ENCODE data around the gene RAP1GAP. TPM values are rescaled to one million over a fixed set of nuclear protein-coding genes. Genes with fewer than 3 reads are reported as not detected.
"Not testable (repeated sequence)": the region's sequence is repeated elsewhere in the genome, so short reads cannot be mapped to it uniquely, and the experiment has no call there.

Gene RAP1GAP
- total RNA-seq, 1 experiment from 2014 or later, result 13.4 TPM

GRCh38 chr1:21674957-21675356 is 5.8 kb upstream of the RAP1GAP start:
- no peaks in the 10 kb centered on the region for H3K9me2 ChIP-seq (ENCODE audit: insufficient read depth)
- H3K27me3 ChIP-seq (ENCODE audit: insufficient read depth, low read length), result no peaks in the 10 kb centered on the region
- CTCF ChIA-PET, result no interaction called here
- H3K4me2 ChIP-seq (ENCODE audit: low read length), result no peak overlapping the region
- POLR2A ChIA-PET, result no interaction called here
- H3K4me1 ChIP-seq (ENCODE audit: control insufficient read depth in 1 of 2, insufficient read depth in 2 of 2, low read length in 2 of 2), result peaks cover 0 to 12% of the 10 kb centered on the region in 2 experiments; a peak in 3 of 4 replicates
- TF ChIP-seq, protein P1, sequence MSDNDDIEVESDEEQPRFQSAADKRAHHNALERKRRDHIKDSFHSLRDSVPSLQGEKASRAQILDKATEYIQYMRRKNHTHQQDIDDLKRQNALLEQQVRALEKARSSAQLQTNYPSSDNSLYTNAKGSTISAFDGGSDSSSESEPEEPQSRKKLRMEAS (IDR thresholded peaks at IDR 0.05), result no peak
- TF ChIP-seq CEBPB (IDR thresholded peaks at IDR 0.05; ENCODE audit: low read depth), result no peak
- H3K27ac ChIP-seq (ENCODE audit: low read depth, low read length), result no peak overlapping the region
- DNase-seq (ENCODE audit: low read depth, low spot score) (no peak), ATAC-seq (no peak)
- no peaks in the 10 kb centered on the region for H3K9me3 ChIP-seq (ENCODE audit: control insufficient read depth in 1 of 2, insufficient read depth in 1 of 2, low read depth in 1 of 2, low read length in 2 of 2)
- no peaks in the 10 kb centered on the region for H3K79me2 ChIP-seq (ENCODE audit: insufficient read depth, low read length)
- intact Hi-C loops (cut with micrococcal nuclease), result no loop called here
- no peak overlapping the region for H3K9ac ChIP-seq (ENCODE audit: low read length)
- no peak overlapping the region for H3K4me3 ChIP-seq (replicated peaks in 1 of 2; ENCODE audit: low read depth in 1 of 2, low read length in 2 of 2)
- no peaks in the 10 kb centered on the region for H3K36me3 ChIP-seq (ENCODE audit: control insufficient read depth in 1 of 2, insufficient read depth in 2 of 2, low read length in 2 of 2)
- no TSS peak for BruUV-seq (replicated peaks)
- no peak overlapping the region for H2AFZ ChIP-seq (ENCODE audit: low read depth, low read length, poor library complexity, severe bottlenecking)
- RAD21 ChIA-PET (ENCODE audit: low non-redundant PET in 1 of 2, low total read pairs in 2 of 2, uncharacterized antibody in 2 of 2, unreplicated experiment in 2 of 2), result no interaction called here
- no peaks in the 10 kb centered on the region for H4K20me1 ChIP-seq (ENCODE audit: insufficient read depth)

GRCh38 chr1:21673853-21674252 is 4.7 kb upstream of the RAP1GAP start:
- H4K20me1 ChIP-seq (ENCODE audit: insufficient read depth); H3K27ac ChIP-seq (ENCODE audit: low read depth, low read length); H2AFZ ChIP-seq (ENCODE audit: low read depth, low read length, poor library complexity, severe bottlenecking); BruUV-seq (replicated peaks); RAD21 ChIA-PET (ENCODE audit: low non-redundant PET in 1 of 2, low total read pairs in 2 of 2, uncharacterized antibody in 2 of 2, unreplicated experiment in 2 of 2); DNase-seq (ENCODE audit: low read depth, low spot score); H3K4me2 ChIP-seq (ENCODE audit: low read length); H3K79me2 ChIP-seq (ENCODE audit: insufficient read depth, low read length); H3K9me2 ChIP-seq (ENCODE audit: insufficient read depth); H3K9ac ChIP-seq (ENCODE audit: low read length); ATAC-seq; H3K27me3 ChIP-seq (ENCODE audit: insufficient read depth, low read length); H3K36me3 ChIP-seq (ENCODE audit: control insufficient read depth in 1 of 2, insufficient read depth in 2 of 2, low read length in 2 of 2); POLR2A ChIA-PET; H3K9me3 ChIP-seq (ENCODE audit: control insufficient read depth in 1 of 2, insufficient read depth in 1 of 2, low read depth in 1 of 2, low read length in 2 of 2); CTCF ChIA-PET; H3K4me3 ChIP-seq (replicated peaks in 1 of 2; ENCODE audit: low read depth in 1 of 2, low read length in 2 of 2); intact Hi-C loops (cut with micrococcal nuclease): not testable (repeated sequence)
- H3K4me1 ChIP-seq (ENCODE audit: control insufficient read depth in 1 of 2, insufficient read depth in 2 of 2, low read length in 2 of 2), result peaks cover 0 to 14% of the 10 kb centered on the region in 2 experiments; a peak in 3 of 4 replicates

DNA sequence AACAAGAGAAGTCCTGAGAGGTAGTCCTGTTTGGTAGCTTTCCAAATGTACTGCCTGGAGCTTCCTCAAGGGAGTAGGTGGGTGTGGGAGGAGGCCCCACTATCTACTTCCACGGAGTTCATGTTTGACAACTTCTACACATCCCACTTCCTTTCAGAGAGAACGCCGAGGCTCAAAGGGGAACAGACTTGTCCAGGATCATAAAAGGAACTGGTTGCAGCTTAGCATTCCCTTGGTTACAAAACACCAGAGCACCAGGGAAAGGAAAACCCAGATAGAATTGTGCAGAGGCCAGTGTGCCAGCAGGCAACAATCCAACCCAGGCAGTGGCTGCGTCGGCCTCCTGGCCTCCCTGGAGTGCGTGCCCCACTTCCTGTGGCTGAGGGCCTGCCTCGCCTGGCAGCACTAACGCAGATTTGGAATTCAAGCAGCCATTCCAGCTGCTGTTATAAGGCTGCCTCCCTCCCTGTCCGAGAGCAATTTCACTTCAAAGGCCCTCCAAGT is 4.2 kb upstream of the RAP1GAP start:
- no peak overlapping the region for H3K27ac ChIP-seq (ENCODE audit: low read depth, low read length)
- intact Hi-C loops (cut with micrococcal nuclease), result no loop called here
- no peaks in the 10 kb centered on the region for H3K9me3 ChIP-seq (ENCODE audit: control insufficient read depth in 1 of 2, insufficient read depth in 1 of 2, low read depth in 1 of 2, low read length in 2 of 2)
- H3K36me3 ChIP-seq (ENCODE audit: control insufficient read depth in 1 of 2, insufficient read depth in 2 of 2, low read length in 2 of 2), result no peaks in the 10 kb centered on the region
- no TSS peak for BruUV-seq (replicated peaks)
- H3K4me3 ChIP-seq (replicated peaks in 1 of 2; ENCODE audit: low read depth in 1 of 2, low read length in 2 of 2), result no peak overlapping the region
- DNase-seq (ENCODE audit: low read depth, low spot score), result no peak
- POLR2A ChIA-PET, result interaction anchor here (0.5 kb wide), 1 partner anchor 305 kb away, joined by 3 read pairs; no protein-coding TSS in a partner anchor
- no peaks in the 10 kb centered on the region for H3K27me3 ChIP-seq (ENCODE audit: insufficient read depth, low read length)
- H2AFZ ChIP-seq (ENCODE audit: low read depth, low read length, poor library complexity, severe bottlenecking), result no peak overlapping the region
- RAD21 ChIA-PET (ENCODE audit: low non-redundant PET in 1 of 2, low total read pairs in 2 of 2, uncharacterized antibody in 2 of 2, unreplicated experiment in 2 of 2), result no interaction called here
- no peak for ATAC-seq
- no peak overlapping the region for H3K4me2 ChIP-seq (ENCODE audit: low read length)
- H3K4me1 ChIP-seq (ENCODE audit: control insufficient read depth in 1 of 2, insufficient read depth in 2 of 2, low read length in 2 of 2), result peaks cover 0 to 14% of the 10 kb centered on the region in 2 experiments; a peak in 3 of 4 replicates
- CTCF ChIA-PET, result interaction anchor here (0.7 kb wide), 1 partner anchor 12 kb away, joined by 3 read pairs; no protein-coding TSS in a partner anchor
- H3K9me2 ChIP-seq (ENCODE audit: insufficient read depth), result no peaks in the 10 kb centered on the region
- H4K20me1 ChIP-seq (ENCODE audit: insufficient read depth), result no peaks in the 10 kb centered on the region
- no peak overlapping the region for H3K9ac ChIP-seq (ENCODE audit: low read length)
- no peak for TF ChIP-seq CBX3 (IDR thresholded peaks at IDR 0.05; ENCODE audit: low read depth)
- TF ChIP-seq EZH2phosphoT487 (IDR thresholded peaks at IDR 0.05; ENCODE audit: borderline replicate concordance), result no peak
- no peak for TF ChIP-seq SRF (IDR thresholded peaks at IDR 0.05; ENCODE audit: low read depth)
- TF ChIP-seq, protein P2, sequence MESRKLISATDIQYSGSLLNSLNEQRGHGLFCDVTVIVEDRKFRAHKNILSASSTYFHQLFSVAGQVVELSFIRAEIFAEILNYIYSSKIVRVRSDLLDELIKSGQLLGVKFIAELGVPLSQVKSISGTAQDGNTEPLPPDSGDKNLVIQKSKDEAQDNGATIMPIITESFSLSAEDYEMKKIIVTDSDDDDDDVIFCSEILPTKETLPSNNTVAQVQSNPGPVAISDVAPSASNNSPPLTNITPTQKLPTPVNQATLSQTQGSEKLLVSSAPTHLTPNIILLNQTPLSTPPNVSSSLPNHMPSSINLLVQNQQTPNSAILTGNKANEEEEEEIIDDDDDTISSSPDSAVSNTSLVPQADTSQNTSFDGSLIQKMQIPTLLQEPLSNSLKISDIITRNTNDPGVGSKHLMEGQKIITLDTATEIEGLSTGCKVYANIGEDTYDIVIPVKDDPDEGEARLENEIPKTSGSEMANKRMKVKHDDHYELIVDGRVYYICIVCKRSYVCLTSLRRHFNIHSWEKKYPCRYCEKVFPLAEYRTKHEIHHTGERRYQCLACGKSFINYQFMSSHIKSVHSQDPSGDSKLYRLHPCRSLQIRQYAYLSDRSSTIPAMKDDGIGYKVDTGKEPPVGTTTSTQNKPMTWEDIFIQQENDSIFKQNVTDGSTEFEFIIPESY (IDR thresholded peaks at IDR 0.05; ENCODE audit: extremely low read depth, insufficient replicate concordance, low read length), result no peak
- TF ChIP-seq, protein P3, sequence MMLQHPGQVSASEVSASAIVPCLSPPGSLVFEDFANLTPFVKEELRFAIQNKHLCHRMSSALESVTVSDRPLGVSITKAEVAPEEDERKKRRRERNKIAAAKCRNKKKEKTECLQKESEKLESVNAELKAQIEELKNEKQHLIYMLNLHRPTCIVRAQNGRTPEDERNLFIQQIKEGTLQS (IDR thresholded peaks at IDR 0.05), result no peak
- no peaks in the 10 kb centered on the region for H3K79me2 ChIP-seq (ENCODE audit: insufficient read depth, low read length)

Data from HCT116 (cell line).